Stomach (tissue), 4 donors: ENCODE results near the gene HNMT.

Source experiments
- POLR2AphosphoS5 ChIP-seq, 3 donors: sonication (generic); formaldehyde crosslinking; IDR thresholded peaks; one replicate each; pipeline ENCODE4 v1.6.1; 2016; ENCODE audit warnings: antibody characterized with exemption in 3 of 3
- TF ChIP-seq, protein P1 (sequence below), 7 experiments: fragments of 450-650 bp in 4 of 7; fragments of 200-600 bp in 3 of 7; sonication (generic) in 3 of 7; IDR thresholded peaks; one replicate each; pipeline ENCODE4 v1.5.1; 2016 to 2019; ENCODE audit warnings: antibody characterized with exemption in 7 of 7, control low read depth in 2 of 7, mild to moderate bottlenecking in 1 of 7

DNA sequence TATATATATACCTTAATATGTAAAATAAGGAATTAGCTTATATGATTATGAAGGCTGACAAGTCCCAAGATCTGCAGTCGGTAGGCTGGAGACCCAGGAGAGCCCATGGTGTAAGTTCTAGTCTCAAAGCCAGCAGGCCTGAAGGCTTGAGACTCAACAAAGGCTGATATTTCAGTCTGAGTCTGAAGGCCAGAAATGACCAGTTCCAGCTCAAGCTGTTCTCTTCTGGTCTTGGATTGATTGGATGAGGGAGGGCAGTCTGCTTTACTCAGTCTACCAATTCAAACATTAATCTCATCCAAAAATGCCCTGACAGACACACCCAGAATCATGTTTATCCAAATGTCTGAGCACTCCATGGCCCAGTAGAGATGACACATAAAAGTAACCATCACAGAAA lies 22.0 kb downstream of the HNMT start:
- TF ChIP-seq, protein P1, sequence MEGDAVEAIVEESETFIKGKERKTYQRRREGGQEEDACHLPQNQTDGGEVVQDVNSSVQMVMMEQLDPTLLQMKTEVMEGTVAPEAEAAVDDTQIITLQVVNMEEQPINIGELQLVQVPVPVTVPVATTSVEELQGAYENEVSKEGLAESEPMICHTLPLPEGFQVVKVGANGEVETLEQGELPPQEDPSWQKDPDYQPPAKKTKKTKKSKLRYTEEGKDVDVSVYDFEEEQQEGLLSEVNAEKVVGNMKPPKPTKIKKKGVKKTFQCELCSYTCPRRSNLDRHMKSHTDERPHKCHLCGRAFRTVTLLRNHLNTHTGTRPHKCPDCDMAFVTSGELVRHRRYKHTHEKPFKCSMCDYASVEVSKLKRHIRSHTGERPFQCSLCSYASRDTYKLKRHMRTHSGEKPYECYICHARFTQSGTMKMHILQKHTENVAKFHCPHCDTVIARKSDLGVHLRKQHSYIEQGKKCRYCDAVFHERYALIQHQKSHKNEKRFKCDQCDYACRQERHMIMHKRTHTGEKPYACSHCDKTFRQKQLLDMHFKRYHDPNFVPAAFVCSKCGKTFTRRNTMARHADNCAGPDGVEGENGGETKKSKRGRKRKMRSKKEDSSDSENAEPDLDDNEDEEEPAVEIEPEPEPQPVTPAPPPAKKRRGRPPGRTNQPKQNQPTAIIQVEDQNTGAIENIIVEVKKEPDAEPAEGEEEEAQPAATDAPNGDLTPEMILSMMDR (IDR thresholded peaks at IDR 0.05): no peak
- no peak for TF ChIP-seq POLR2AphosphoS5 (IDR thresholded peaks at IDR 0.05)
